Esophagus muscularis mucosa (tissue), 4 donors: ENCODE data around the gene DRD3.

Experiments used
- CTCF ChIP-seq, 3 experiments: fragments of 200-600 bp in 2 of 3; fragments of 450-650 bp in 1 of 3; sonication (generic) in 2 of 3; IDR thresholded peaks; one replicate each; pipeline ENCODE4 v1.5.1; 2017 to 2019; ENCODE audit warnings: antibody characterized with exemption in 3 of 3, mild to moderate bottlenecking in 2 of 3, moderate library complexity in 1 of 3
- EP300 ChIP-seq: sonication (generic); formaldehyde crosslinking; IDR thresholded peaks from one replicate; pipeline ENCODE4 v1.6.1; 2017; ENCODE audit warnings: antibody characterized with exemption
- POLR2A ChIP-seq: fragments of 450-650 bp; IDR thresholded peaks from one replicate; pipeline ENCODE4 v1.6.1; 2017; ENCODE audit warnings: antibody characterized with exemption, moderate library complexity, mild to moderate bottlenecking, low read depth
- POLR2AphosphoS5 ChIP-seq, 2 donors: sonication (generic); formaldehyde crosslinking; IDR thresholded peaks; one replicate each; pipeline ENCODE4 v1.6.1; 2017; ENCODE audit warnings: antibody characterized with exemption in 2 of 2

- TF ChIP-seq CTCF (IDR thresholded peaks at IDR 0.05) (no peak), EP300 (no peak), POLR2A (no peak), POLR2AphosphoS5 (IDR thresholded peaks at IDR 0.05) (no peak)
These were observed 38.4 kb upstream of the DRD3 start for GRCh38 chr3:114217266-114217665.
